H9 (cell line): ENCODE measurements around the gene TAS2R3. TPM values are rescaled to one million over a fixed set of nuclear protein-coding genes. Genes with fewer than 3 reads are reported as not detected.

Experiments
- DNase-seq: peaks from one replicate; pipeline ENCODE4 v3.0.0-alpha.2; 2017
- H2AFZ ChIP-seq: one replicate; pipeline ENCODE4 v1.6.1; 2013; ENCODE audit warnings: mild to moderate bottlenecking, low read length, control low read depth, moderate library complexity
- H2AK5ac ChIP-seq: 2 replicates; pipeline ENCODE4 v1.6.1; 2013; ENCODE audit warnings: low read length, control low read depth, mixed read lengths; ENCODE audit not compliant: insufficient read length
- H2BK120ac ChIP-seq: one replicate; pipeline ENCODE4 v1.6.1; 2013; ENCODE audit warnings: low read depth, mild to moderate bottlenecking, low read length, control low read depth, inconsistent platforms; ENCODE audit not compliant: poor library complexity, severe bottlenecking
- H2BK12ac ChIP-seq: 2 replicates; pipeline ENCODE4 v1.6.1; 2013; ENCODE audit warnings: low read length, control low read depth, mixed read lengths, low read depth; ENCODE audit not compliant: insufficient read length
- H2BK15ac ChIP-seq: 2 replicates; pipeline ENCODE4 v1.6.1; 2013; ENCODE audit warnings: low read depth, low read length, control low read depth
- H2BK20ac ChIP-seq: one replicate; pipeline ENCODE4 v1.6.1; 2013; ENCODE audit warnings: low read depth, mild to moderate bottlenecking, low read length, control low read depth, inconsistent platforms; ENCODE audit not compliant: poor library complexity, severe bottlenecking
- H2BK5ac ChIP-seq: 2 replicates; pipeline ENCODE4 v1.6.1; 2013; ENCODE audit warnings: low read length, control low read depth, mixed read lengths; ENCODE audit not compliant: insufficient read length
- H3K14ac ChIP-seq: 2 replicates; pipeline ENCODE4 v1.6.1; 2013; ENCODE audit warnings: low read length, control low read depth; ENCODE audit not compliant: insufficient read depth
- H3K18ac ChIP-seq: 2 replicates; pipeline ENCODE4 v1.6.1; 2013; ENCODE audit warnings: low read depth, mild to moderate bottlenecking, mixed read lengths, low read length, control low read depth; ENCODE audit not compliant: insufficient read length
- H3K23ac ChIP-seq: 2 replicates; pipeline ENCODE4 v1.6.1; 2013; ENCODE audit warnings: low read length, control low read depth, mixed read lengths, low read depth; ENCODE audit not compliant: insufficient read length
- H3K23me2 ChIP-seq: 2 replicates; pipeline ENCODE4 v1.6.1; 2013; ENCODE audit warnings: low read depth, mild to moderate bottlenecking, mixed read lengths, low read length, control low read depth; ENCODE audit not compliant: insufficient read length, poor library complexity, severe bottlenecking
- H3K27ac ChIP-seq: 2 replicates; pipeline ENCODE4 v1.5.1; 2013; ENCODE audit warnings: low read length, control low read depth, mixed read lengths, low read depth; ENCODE audit not compliant: insufficient read length
- H3K27me3 ChIP-seq: 2 replicates; pipeline ENCODE4 v1.6.1; 2013; ENCODE audit warnings: low read length, control low read depth, inconsistent platforms; ENCODE audit not compliant: insufficient read depth
- H3K4ac ChIP-seq: 2 replicates; pipeline ENCODE4 v1.6.1; 2013; ENCODE audit warnings: low read depth, mild to moderate bottlenecking, control low read depth, inconsistent platforms, low read length, moderate library complexity
- H3K4me1 ChIP-seq: 2 replicates; pipeline ENCODE4 v1.6.1; 2013; ENCODE audit warnings: low read length, control low read depth, inconsistent platforms; ENCODE audit not compliant: insufficient read depth
- H3K4me2 ChIP-seq: 2 replicates; pipeline ENCODE4 v1.6.1; 2013; ENCODE audit warnings: low read length, control low read depth, mixed read lengths; ENCODE audit not compliant: insufficient read length, insufficient read depth
- H3K56ac ChIP-seq: 2 replicates; pipeline ENCODE4 v1.6.1; 2013; ENCODE audit warnings: low read depth, mild to moderate bottlenecking, mixed read lengths, low read length, control low read depth; ENCODE audit not compliant: insufficient read length
- H3K79me1 ChIP-seq: 2 replicates; pipeline ENCODE4 v1.6.1; 2013; ENCODE audit warnings: low read depth, mild to moderate bottlenecking, moderate library complexity, low read length, control low read depth, inconsistent platforms; ENCODE audit not compliant: insufficient read depth, poor library complexity, severe bottlenecking
- H3K79me2 ChIP-seq: 2 replicates; pipeline ENCODE4 v1.6.1; 2013; ENCODE audit warnings: low read length, control low read depth, inconsistent platforms; ENCODE audit not compliant: insufficient read depth
- H3K9ac ChIP-seq: 2 replicates; pipeline ENCODE4 v1.6.1; 2013; ENCODE audit warnings: low read length, control low read depth, mixed read lengths; ENCODE audit not compliant: insufficient read length; ENCODE audit errors: extremely low read depth
- H3K9me3 ChIP-seq: one replicate; pipeline ENCODE4 v1.6.1; 2013; ENCODE audit warnings: low read depth, low read length, inconsistent platforms; ENCODE audit not compliant: control insufficient read depth
- H3T11ph ChIP-seq: one replicate; pipeline ENCODE4 v1.6.1; 2013; ENCODE audit warnings: mild to moderate bottlenecking, low read length, control low read depth, inconsistent platforms
- H4K20me1 ChIP-seq: one replicate; pipeline ENCODE4 v1.6.1; 2013; ENCODE audit not compliant: control insufficient read depth, insufficient read length, insufficient read depth
- H4K5ac ChIP-seq: 2 replicates; pipeline ENCODE4 v1.6.1; 2013; ENCODE audit warnings: low read depth, mild to moderate bottlenecking, mixed read lengths, low read length, control low read depth; ENCODE audit not compliant: insufficient read length
- H4K8ac ChIP-seq: replicated peaks from 2 replicates; pipeline ENCODE4 v1.6.1; 2013; ENCODE audit warnings: low read length, control low read depth, mixed read lengths, low read depth; ENCODE audit not compliant: insufficient read length
- H4K91ac ChIP-seq: 2 replicates; pipeline ENCODE4 v1.6.1; 2013; ENCODE audit warnings: low read depth, mild to moderate bottlenecking, moderate library complexity, mixed read lengths, low read length, control low read depth; ENCODE audit not compliant: insufficient read length
- H3K27ac Mint-ChIP-seq, 3 experiments: 2 replicates in 2 of 3; 3 replicates in 1 of 3; pipeline ENCODE4 v1.8.0; 2020 to 2021; ENCODE audit warnings: mixed read lengths in 3 of 3, mild to moderate bottlenecking in 1 of 3, moderate library complexity in 1 of 3
- H3K27me3 Mint-ChIP-seq: 2 replicates; pipeline ENCODE4 v1.8.0; 2021; ENCODE audit warnings: low read depth, mild to moderate bottlenecking, moderate library complexity, mixed read lengths
- H3K36me3 Mint-ChIP-seq, 3 experiments: 2 replicates in 2 of 3; 3 replicates in 1 of 3; pipeline ENCODE4 v1.8.0; 2020 to 2021; ENCODE audit warnings: low read depth in 3 of 3, mixed read lengths in 3 of 3; ENCODE audit not compliant: insufficient read depth in 1 of 3
- H3K4me1 Mint-ChIP-seq, 2 experiments: 2 replicates each; pipeline ENCODE4 v1.8.0; 2020; ENCODE audit warnings: mixed read lengths in 2 of 2
- H3K4me3 Mint-ChIP-seq, 2 experiments: 2 replicates in 1 of 2; 3 replicates in 1 of 2; pipeline ENCODE4 v1.8.0; 2020 to 2021; ENCODE audit warnings: mild to moderate bottlenecking in 2 of 2, mixed read lengths in 2 of 2, moderate library complexity in 1 of 2
- H3K9me3 Mint-ChIP-seq, 2 experiments: 2 replicates in 1 of 2; 3 replicates in 1 of 2; pipeline ENCODE4 v1.8.0; 2020; ENCODE audit warnings: mild to moderate bottlenecking in 2 of 2, mixed read lengths in 2 of 2, moderate library complexity in 1 of 2
- CTCF ChIP-seq: fragments of 200-600 bp; sonication (generic); conservative IDR thresholded peaks from 3 replicates; pipeline ENCODE4 v1.8.0; 2021; ENCODE audit warnings: antibody characterized with exemption, mild to moderate bottlenecking
- WGBS: extraction: QIAGEN DNeasy Blood & Tissue Kit; methylation state at CpG from one replicate; pipeline ENCODE4 v1.1.7; 2013; ENCODE audit warnings: missing lambda C conversion rate, low lambda C conversion rate, mixed read lengths; ENCODE audit not compliant: insufficient read length; ENCODE audit errors: extremely low coverage; 5-methylcytosine and 5-hydroxymethylcytosine counted together
- total RNA-seq: library from RNA; stranded (reverse); gene quantifications from 2 replicates; pipeline ENCODE4 v1.2.1, GENCODE V29; 2021

Gene TAS2R3
- total RNA-seq, 1 experiment from 2014 or later = 1.2 TPM

GRCh38 chr7:141792526-141792925 lies 28.6 kb downstream of the TAS2R3 start:
- Histone ChIP-seq H3K27me3 (no peaks in the 10 kb centered on the region), H3K23ac (no peak overlapping the region), H3K4me2 (no peak overlapping the region), H2BK5ac (no peak overlapping the region), H2AK5ac (no peak overlapping the region), H3K9me3 (no peaks in the 10 kb centered on the region), H3K14ac (no peak overlapping the region), H3K27ac (no peak overlapping the region), H4K8ac (no peak overlapping the region), H2BK20ac (no peak overlapping the region), H2BK120ac (no peak overlapping the region), H3K4me1 (no peaks in the 10 kb centered on the region), H3T11ph (no peak overlapping the region), H4K20me1 (no peaks in the 10 kb centered on the region), H3K18ac (no peak overlapping the region), H3K9ac (no peak overlapping the region), H2BK12ac (no peak overlapping the region), H2AFZ (no peak overlapping the region), H3K56ac (no peak overlapping the region), H3K79me2 (no peaks in the 10 kb centered on the region), H3K4ac (no peak overlapping the region), H2BK15ac (no peak overlapping the region; the same call in 1 of the 2 replicates), H4K91ac (no peak overlapping the region), H4K5ac (no peak overlapping the region), H3K79me1 (no peaks in the 10 kb centered on the region), H3K23me2 (no peaks in the 10 kb centered on the region)
- Mint-ChIP-seq H3K9me3 (no peaks in the 10 kb centered on the region; a peak in 1 of 5 replicates), H3K4me3 (no peak overlapping the region), H3K27me3 (no peaks in the 10 kb centered on the region), H3K36me3 (peaks cover 2 to 5% (median 4%) of the 10 kb centered on the region in 3 experiments; a peak in 4 of 7 replicates), H3K4me1 (no peaks in the 10 kb centered on the region), H3K27ac (no peak overlapping the region; a peak in 1 of 7 replicates)
- no peak for TF ChIP-seq CTCF
- no peak for DNase-seq
- no CpG with 5 or more reads among the region's 2 CpGs for WGBS

Other genes starting within 250 kb of the TAS2R3 start
- 30.6 and 35.1 TPM in 2 replicates for gene AGK, start 212.7 kb upstream of the TAS2R3 start, total RNA-seq
- gene DENND11, start 61.9 kb upstream of the TAS2R3 start, total RNA-seq = 21.2 and 21.9 TPM in 2 replicates
- not detected in 2 replicates for gene WEE2, start 55.7 kb upstream of the TAS2R3 start, total RNA-seq
- gene SSBP1, start 25.7 kb upstream of the TAS2R3 start, total RNA-seq = 252 and 266 TPM in 2 replicates
- gene TAS2R4, start 12.6 kb downstream of the TAS2R3 start, total RNA-seq = 0.55 and 0.66 TPM in 2 replicates
- gene TAS2R5, start 26.1 kb downstream of the TAS2R3 start, total RNA-seq = 0.83 and 0.92 TPM in 2 replicates
- not detected in 2 replicates for gene PRSS37, start 77.4 kb downstream of the TAS2R3 start, total RNA-seq
- not detected in 2 replicates for gene OR9A4, start 152.3 kb downstream of the TAS2R3 start, total RNA-seq
- not detected in 2 replicates for gene CLEC5A, start 182.9 kb downstream of the TAS2R3 start, total RNA-seq
- gene TAS2R38, start 209.7 kb downstream of the TAS2R3 start, total RNA-seq = not detected in 2 replicates
- gene MGAM, start 231.8 kb downstream of the TAS2R3 start, total RNA-seq = 0.02 TPM in 1 of 2 replicates, not detected in the other